ENCODE data around the gene NECTIN4.
"Not testable (repeated sequence)": the region's sequence is repeated elsewhere in the genome, so short reads cannot be mapped to it uniquely, and the experiment has no call there.

NECTIN4 gene

GRCh38 chr1:161119092-161119903 is 29.9 kb upstream of the NECTIN4 start:
- no peak for FAIRE-seq
- TF ChIP-seq, protein P1, sequence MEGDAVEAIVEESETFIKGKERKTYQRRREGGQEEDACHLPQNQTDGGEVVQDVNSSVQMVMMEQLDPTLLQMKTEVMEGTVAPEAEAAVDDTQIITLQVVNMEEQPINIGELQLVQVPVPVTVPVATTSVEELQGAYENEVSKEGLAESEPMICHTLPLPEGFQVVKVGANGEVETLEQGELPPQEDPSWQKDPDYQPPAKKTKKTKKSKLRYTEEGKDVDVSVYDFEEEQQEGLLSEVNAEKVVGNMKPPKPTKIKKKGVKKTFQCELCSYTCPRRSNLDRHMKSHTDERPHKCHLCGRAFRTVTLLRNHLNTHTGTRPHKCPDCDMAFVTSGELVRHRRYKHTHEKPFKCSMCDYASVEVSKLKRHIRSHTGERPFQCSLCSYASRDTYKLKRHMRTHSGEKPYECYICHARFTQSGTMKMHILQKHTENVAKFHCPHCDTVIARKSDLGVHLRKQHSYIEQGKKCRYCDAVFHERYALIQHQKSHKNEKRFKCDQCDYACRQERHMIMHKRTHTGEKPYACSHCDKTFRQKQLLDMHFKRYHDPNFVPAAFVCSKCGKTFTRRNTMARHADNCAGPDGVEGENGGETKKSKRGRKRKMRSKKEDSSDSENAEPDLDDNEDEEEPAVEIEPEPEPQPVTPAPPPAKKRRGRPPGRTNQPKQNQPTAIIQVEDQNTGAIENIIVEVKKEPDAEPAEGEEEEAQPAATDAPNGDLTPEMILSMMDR (IDR thresholded peaks at IDR 0.05; ENCODE audit: insufficient read depth, missing control alignments) = peak; percentile 21
- no peak for DNase-seq (ENCODE audit: insufficient read length, low spot score)

- TF ChIP-seq, protein P1 (IDR thresholded peaks at IDR 0.05; ENCODE audit: insufficient read depth, missing control alignments) = no peak
- peak; percentile 92 for DNase-seq (ENCODE audit: insufficient read length, low spot score)
- no peak for FAIRE-seq
These were observed 28.6 kb upstream of the NECTIN4 start, which contains the start of the genes NIT1 and PFDN2 for GRCh38 chr1:161117759-161118581. Gene NIT1 (plus strand): TSS chr1:161118105. CDS start chr1:161118177, 72 bp downstream. Gene PFDN2 (minus strand): TSS chr1:161118037. CDS start chr1:161118026, 11 bp downstream.

- not testable (repeated sequence) for FAIRE-seq; DNase-seq (ENCODE audit: insufficient read length, low spot score)
These were observed 26.6 kb upstream of the NECTIN4 start for GRCh38 chr1:161115961-161116360.

DNA sequence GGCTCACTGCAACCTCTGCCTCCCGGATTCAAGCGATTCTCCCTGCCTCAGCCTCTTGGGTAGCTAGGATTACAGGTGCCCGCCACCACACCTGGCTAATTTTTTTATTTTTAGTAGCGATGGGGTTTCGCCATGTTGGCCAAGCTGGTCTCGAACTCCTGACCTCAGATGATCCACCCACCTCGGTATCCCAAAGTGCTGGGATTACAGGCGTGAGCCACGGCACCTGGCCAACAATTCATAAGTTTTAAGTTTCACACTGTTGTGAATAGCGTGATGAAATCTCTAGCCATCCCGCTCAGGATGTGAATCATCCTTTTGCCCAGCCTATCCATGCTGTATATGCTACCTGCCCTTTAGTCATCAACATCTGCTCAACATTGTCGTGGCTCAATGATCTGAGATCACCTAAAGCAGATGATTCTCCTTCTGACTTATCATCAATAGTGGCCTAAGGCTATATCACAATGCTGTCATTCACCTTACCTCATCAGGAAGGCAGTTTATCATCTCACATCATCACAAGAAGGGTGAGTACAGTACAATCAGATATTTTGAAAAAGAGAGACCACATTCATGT is 25.9 kb upstream of the NECTIN4 start:
- DNase-seq (ENCODE audit: insufficient read length, low spot score) (no peak), FAIRE-seq (no peak)

GRCh38 chr1:161114556-161114955 is 25.2 kb upstream of the NECTIN4 start:
- DNase-seq (ENCODE audit: insufficient read length, low spot score) = no peak
- TF ChIP-seq, protein P1 (IDR thresholded peaks at IDR 0.05; ENCODE audit: insufficient read depth, missing control alignments) = no peak
- FAIRE-seq = no peak

More for the DNA sequence above, 25.9 kb upstream of the NECTIN4 start:
- TF ChIP-seq, protein P1 (IDR thresholded peaks at IDR 0.05; ENCODE audit: insufficient read depth, missing control alignments) = no peak

- TF ChIP-seq, protein P1 (IDR thresholded peaks at IDR 0.05; ENCODE audit: insufficient read depth, missing control alignments) = no peak
- DNase-seq (ENCODE audit: insufficient read length, low spot score) = no peak
- no peak for FAIRE-seq
These were observed 24.6 kb upstream of the NECTIN4 start for GRCh38 chr1:161113915-161114314.

GRCh38 chr1:161111527-161111926 is 22.2 kb upstream of the NECTIN4 start:
- FAIRE-seq (no peak), DNase-seq (ENCODE audit: insufficient read length, low spot score) (no peak)
- TF ChIP-seq, protein P1 (IDR thresholded peaks at IDR 0.05; ENCODE audit: insufficient read depth, missing control alignments) = no peak
